Measurements from ENCODE around the gene SLC44A5. TPM values are rescaled to one million over a fixed set of nuclear protein-coding genes. Genes with fewer than 3 reads are reported as not detected.

SLC44A5 gene
- total RNA-seq, 1 experiment from 2014 or later: 2.4 TPM

DNA sequence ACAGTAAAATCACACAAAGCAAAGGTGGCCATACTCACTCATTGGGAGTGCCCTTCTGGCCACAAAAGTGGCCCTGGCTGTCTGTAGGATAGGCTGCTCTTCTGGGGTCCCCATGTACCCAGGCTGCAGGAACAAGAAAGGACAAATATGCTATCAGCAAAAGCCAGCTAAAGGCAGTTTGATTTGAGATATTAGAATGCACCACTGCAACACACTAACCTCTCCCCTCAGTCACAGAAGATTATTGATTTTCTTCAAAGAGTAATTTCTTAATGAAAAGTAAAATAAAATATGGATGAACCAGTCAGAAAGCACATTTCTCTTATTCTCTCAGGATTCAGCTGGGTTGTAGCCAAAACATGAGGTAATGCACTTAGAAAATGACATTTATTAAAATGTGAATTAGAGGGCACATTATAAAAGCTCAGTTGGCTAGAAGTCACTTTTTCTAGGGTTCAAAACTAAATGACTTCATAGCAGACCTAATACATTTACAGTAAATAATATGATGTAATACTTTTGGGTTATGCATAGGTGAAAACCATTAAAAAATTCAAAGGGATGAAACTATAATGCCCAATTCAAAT lies 335.9 kb downstream of the SLC44A5 start:
- TF ChIP-seq, protein P1, sequence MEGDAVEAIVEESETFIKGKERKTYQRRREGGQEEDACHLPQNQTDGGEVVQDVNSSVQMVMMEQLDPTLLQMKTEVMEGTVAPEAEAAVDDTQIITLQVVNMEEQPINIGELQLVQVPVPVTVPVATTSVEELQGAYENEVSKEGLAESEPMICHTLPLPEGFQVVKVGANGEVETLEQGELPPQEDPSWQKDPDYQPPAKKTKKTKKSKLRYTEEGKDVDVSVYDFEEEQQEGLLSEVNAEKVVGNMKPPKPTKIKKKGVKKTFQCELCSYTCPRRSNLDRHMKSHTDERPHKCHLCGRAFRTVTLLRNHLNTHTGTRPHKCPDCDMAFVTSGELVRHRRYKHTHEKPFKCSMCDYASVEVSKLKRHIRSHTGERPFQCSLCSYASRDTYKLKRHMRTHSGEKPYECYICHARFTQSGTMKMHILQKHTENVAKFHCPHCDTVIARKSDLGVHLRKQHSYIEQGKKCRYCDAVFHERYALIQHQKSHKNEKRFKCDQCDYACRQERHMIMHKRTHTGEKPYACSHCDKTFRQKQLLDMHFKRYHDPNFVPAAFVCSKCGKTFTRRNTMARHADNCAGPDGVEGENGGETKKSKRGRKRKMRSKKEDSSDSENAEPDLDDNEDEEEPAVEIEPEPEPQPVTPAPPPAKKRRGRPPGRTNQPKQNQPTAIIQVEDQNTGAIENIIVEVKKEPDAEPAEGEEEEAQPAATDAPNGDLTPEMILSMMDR (conservative IDR thresholded peaks at IDR 0.05): no peak
- no peaks in the 10 kb centered on the region for H4K20me1 ChIP-seq (ENCODE audit: control insufficient read depth, insufficient read depth, insufficient read length)

More for the DNA sequence above, 335.9 kb downstream of the SLC44A5 start:
- Histone ChIP-seq H2AFZ (ENCODE audit: low read length) (no peak overlapping the region), H3K4me1 (ENCODE audit: insufficient read depth, low read length) (no peaks in the 10 kb centered on the region), H3K9ac (ENCODE audit: extremely low read depth, insufficient read length, low read length) (no peak overlapping the region), H2BK120ac (ENCODE audit: low read depth, low read length, poor library complexity, severe bottlenecking) (no peak overlapping the region), H2BK12ac (ENCODE audit: insufficient read length, low read depth, low read length) (no peak overlapping the region), H2AK5ac (ENCODE audit: insufficient read length, low read length) (no peak overlapping the region), H2BK20ac (ENCODE audit: low read depth, low read length, poor library complexity, severe bottlenecking) (no peak overlapping the region), H3K23ac (ENCODE audit: insufficient read length, low read depth, low read length) (no peak overlapping the region), H3K27me3 (ENCODE audit: insufficient read depth, low read length) (no peaks in the 10 kb centered on the region), H3K27ac (ENCODE audit: insufficient read length, low read depth, low read length) (no peak overlapping the region), H3K4ac (ENCODE audit: low read depth, low read length) (no peak overlapping the region), H3K4me2 (ENCODE audit: insufficient read depth, insufficient read length, low read length) (no peak overlapping the region), H3K14ac (ENCODE audit: insufficient read depth, low read length) (no peak overlapping the region), H2BK15ac (ENCODE audit: low read depth, low read length) (no peak overlapping the region), H3K79me2 (ENCODE audit: insufficient read depth, low read length) (no peaks in the 10 kb centered on the region), H4K8ac (replicated peaks; ENCODE audit: insufficient read length, low read depth, low read length) (no peak overlapping the region), H4K91ac (ENCODE audit: insufficient read length, low read depth, low read length) (no peak overlapping the region), H4K5ac (ENCODE audit: insufficient read length, low read depth, low read length) (no peak overlapping the region), H3K79me1 (ENCODE audit: insufficient read depth, low read depth, low read length, poor library complexity, severe bottlenecking) (no peaks in the 10 kb centered on the region), H3K18ac (ENCODE audit: insufficient read length, low read depth, low read length) (no peak overlapping the region), H3K56ac (ENCODE audit: insufficient read length, low read depth, low read length) (no peak overlapping the region), H3K23me2 (ENCODE audit: insufficient read length, low read depth, low read length, poor library complexity, severe bottlenecking) (no peaks in the 10 kb centered on the region), H3T11ph (ENCODE audit: low read length) (no peak overlapping the region), H2BK5ac (ENCODE audit: insufficient read length, low read length) (no peak overlapping the region), H3K9me3 (ENCODE audit: control insufficient read depth, low read depth, low read length) (no peaks in the 10 kb centered on the region)
- H3K4me3 Mint-ChIP-seq: no peak overlapping the region
- H3K27me3 Mint-ChIP-seq (ENCODE audit: low read depth): no peaks in the 10 kb centered on the region
- H3K27ac Mint-ChIP-seq: no peak overlapping the region
- no peak for DNase-seq
- peaks cover 2 to 4% of the 10 kb centered on the region in 2 experiments; a peak in 3 of 5 replicates for H3K9me3 Mint-ChIP-seq
- H3K4me1 Mint-ChIP-seq: no peaks in the 10 kb centered on the region
- H3K36me3 Mint-ChIP-seq (ENCODE audit: insufficient read depth in 1 of 3, low read depth in 3 of 3): peaks cover 0 to 2% (median 0%) of the 10 kb centered on the region in 3 experiments; a peak in 1 of 7 replicates
